ENCODE measurements around the gene ITGB1BP1. TPM values are rescaled to one million over a fixed set of nuclear protein-coding genes. Genes with fewer than 3 reads are reported as not detected.

The ITGB1BP1 gene
- 45.7 TPM for total RNA-seq

- FAIRE-seq (no peak), DNase-seq (ENCODE audit: low spot score in 2 of 2) (peak; percentile 94 to 98)
Observed at GRCh38 chr2:9423100-9423921, at the start of gene ITGB1BP1, which contains the start of gene CPSF3. ITGB1BP1 (minus strand) TSS chr2:9423528; CDS start chr2:9418697, 4,831 bp downstream. CPSF3 (plus strand) TSS chr2:9423654; CDS start chr2:9423774, 120 bp downstream.

- FAIRE-seq (no peak), DNase-seq (ENCODE audit: low spot score in 2 of 2) (no peak)
Observed at GRCh38 chr2:9472511-9472910, 49.2 kb upstream of the ITGB1BP1 start.

- DNase-seq (ENCODE audit: low spot score in 2 of 2) (no peak), FAIRE-seq (no peak)
Observed at GRCh38 chr2:9471206-9471605, 47.9 kb upstream of the ITGB1BP1 start.

GRCh38 chr2:9467687-9468086, 44.4 kb upstream of the ITGB1BP1 start:
- no peak for DNase-seq (ENCODE audit: low spot score in 2 of 2)
- no peak for FAIRE-seq

- FAIRE-seq: no peak
- no peak for DNase-seq (ENCODE audit: low spot score in 2 of 2)
Observed at GRCh38 chr2:9466147-9466683, 42.9 kb upstream of the ITGB1BP1 start.

- no peak for DNase-seq (ENCODE audit: low spot score in 2 of 2)
- no peak for FAIRE-seq
Observed at GRCh38 chr2:9465170-9465569, 41.8 kb upstream of the ITGB1BP1 start.

- FAIRE-seq: no peak
- no peak for DNase-seq (ENCODE audit: low spot score in 2 of 2)
Observed at GRCh38 chr2:9463698-9464034, 40.3 kb upstream of the ITGB1BP1 start.

- FAIRE-seq: no peak
- no peak for DNase-seq (ENCODE audit: low spot score in 2 of 2)
Observed at GRCh38 chr2:9462886-9463697, 39.8 kb upstream of the ITGB1BP1 start.

- FAIRE-seq (no peak), DNase-seq (ENCODE audit: low spot score in 2 of 2) (no peak)
Observed at GRCh38 chr2:9462313-9462712, 39.0 kb upstream of the ITGB1BP1 start.

- FAIRE-seq: no peak
- DNase-seq (ENCODE audit: low spot score in 2 of 2): no peak
Observed at GRCh38 chr2:9461079-9461478, 37.8 kb upstream of the ITGB1BP1 start.

- FAIRE-seq (no peak), DNase-seq (ENCODE audit: low spot score in 2 of 2) (no peak)
Observed at GRCh38 chr2:9460441-9461017, 37.2 kb upstream of the ITGB1BP1 start.

- no peak for FAIRE-seq
- no peak for DNase-seq (ENCODE audit: low spot score in 2 of 2)
Observed at GRCh38 chr2:9451231-9451630, 27.9 kb upstream of the ITGB1BP1 start.

GRCh38 chr2:9445089-9445488, 21.8 kb upstream of the ITGB1BP1 start:
- FAIRE-seq (no peak), DNase-seq (ENCODE audit: low spot score in 2 of 2) (no peak)

GRCh38 chr2:9443526-9443925, 20.2 kb upstream of the ITGB1BP1 start:
- no peak for DNase-seq (ENCODE audit: low spot score in 2 of 2)
- FAIRE-seq: no peak

GRCh38 chr2:9441556-9441955, 18.2 kb upstream of the ITGB1BP1 start:
- FAIRE-seq (no peak), DNase-seq (ENCODE audit: low spot score in 2 of 2) (no peak)

GRCh38 chr2:9440058-9440727, 16.9 kb upstream of the ITGB1BP1 start:
- FAIRE-seq (peak; percentile 33), DNase-seq (ENCODE audit: low spot score in 2 of 2) (no peak)

- DNase-seq (ENCODE audit: low spot score in 2 of 2) (no peak), FAIRE-seq (no peak)
Observed at GRCh38 chr2:9439536-9439935, 16.2 kb upstream of the ITGB1BP1 start.

- FAIRE-seq (no peak), DNase-seq (ENCODE audit: low spot score in 2 of 2) (no peak)
Observed at GRCh38 chr2:9434489-9434888, 11.2 kb upstream of the ITGB1BP1 start.

GRCh38 chr2:9430316-9431293, 7.3 kb upstream of the ITGB1BP1 start:
- FAIRE-seq (no peak), DNase-seq (ENCODE audit: low spot score in 2 of 2) (no peak)
